ENCODE data around the gene GLB1L3. TPM values are rescaled to one million over a fixed set of nuclear protein-coding genes. Genes with fewer than 3 reads are reported as not detected.

Gene GLB1L3
- total RNA-seq, 1 donor from 2014 or later = not detected

DNA sequence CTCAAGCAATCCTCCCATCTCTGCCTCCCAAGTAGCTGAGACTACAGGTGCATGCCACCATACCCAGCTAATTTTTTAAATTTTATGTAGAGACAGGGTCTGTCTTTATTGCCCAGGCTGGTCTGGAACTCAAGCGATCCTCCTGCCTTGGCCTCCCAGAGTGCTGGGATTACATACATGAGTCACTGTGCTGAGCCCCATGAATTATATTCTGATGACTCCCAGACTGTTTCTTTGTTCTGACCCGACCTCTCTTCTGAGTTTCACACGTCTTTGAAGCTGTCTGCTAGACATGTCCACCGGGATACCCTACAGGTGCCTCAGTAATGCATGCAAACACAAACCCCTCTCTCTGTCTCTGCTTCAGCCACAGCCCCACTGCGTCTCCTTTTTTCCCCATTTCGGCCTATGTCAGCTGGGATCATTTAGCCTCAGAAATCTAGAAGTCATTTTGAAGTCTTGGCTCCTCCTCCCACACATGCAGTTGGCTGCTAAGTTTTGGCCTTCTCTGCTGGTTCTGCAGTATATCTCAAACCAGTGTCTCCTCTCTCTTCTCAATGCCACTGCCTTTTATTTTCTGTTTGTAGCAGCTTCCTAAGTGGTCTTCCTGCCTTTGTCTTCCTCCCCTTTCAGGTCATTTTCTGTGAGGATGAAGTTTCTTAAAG lies 46.9 kb upstream of the GLB1L3 start:
- Histone ChIP-seq H4K20me1 (ENCODE audit: low read depth) (peaks cover 20% of the 10 kb centered on the region), H3K36me3 (no peaks in the 10 kb centered on the region), H3K79me2 (ENCODE audit: low read depth) (peaks cover 16% of the 10 kb centered on the region), H3F3A (ENCODE audit: low read depth) (no peaks in the 10 kb centered on the region), H3K27ac (no peak overlapping the region), H3K4me2 (no peak overlapping the region), H2AFZ (replicated peaks) (no peak overlapping the region), H3K27me3 (peaks cover 14% of the 10 kb centered on the region), H3K9me3 (ENCODE audit: low read depth) (no peaks in the 10 kb centered on the region), H3K9ac (no peak overlapping the region), H3K4me1 (peaks cover 9% of the 10 kb centered on the region), H3K4me3 (no peak overlapping the region)
- no peaks in the 10 kb centered on the region for H3K9me3 Mint-ChIP-seq
- H3K36me3 Mint-ChIP-seq = no peaks in the 10 kb centered on the region
- peak overlapping the region; percentile 15 for H3K27ac Mint-ChIP-seq
- H3K4me1 Mint-ChIP-seq = peaks cover 39% of the 10 kb centered on the region
- H3K27me3 Mint-ChIP-seq (ENCODE audit: insufficient read depth, low read depth) = peaks cover 5% of the 10 kb centered on the region
- no peak for TF ChIP-seq EZH2phosphoT487 (IDR thresholded peaks at IDR 0.05)
- H3K4me3 Mint-ChIP-seq = no peak overlapping the region
- no peak for DNase-seq (ENCODE audit: low spot score)

DNA sequence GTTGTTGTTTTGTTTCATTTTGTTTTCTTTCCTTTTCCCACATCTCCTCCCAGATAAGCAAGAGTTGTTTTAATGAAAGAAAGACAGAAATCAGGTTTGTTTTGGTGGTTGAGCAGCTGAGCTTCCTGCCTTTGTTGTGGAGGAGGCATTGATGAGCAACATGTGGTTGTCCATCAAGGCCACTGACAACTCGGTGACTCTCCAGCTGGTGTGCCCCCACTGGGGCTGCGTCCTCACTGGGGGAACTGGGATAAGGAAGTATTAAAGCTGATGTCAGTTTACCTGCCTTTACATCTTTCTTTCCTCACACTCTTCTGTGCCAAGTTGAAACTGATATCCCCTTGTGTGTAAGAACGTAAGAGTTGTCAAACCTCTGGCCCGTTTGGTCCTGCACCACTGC lies 45.8 kb upstream of the GLB1L3 start:
- H3K9ac ChIP-seq = no peak overlapping the region
- Mint-ChIP-seq H3K9me3 (no peaks in the 10 kb centered on the region), H3K36me3 (peaks cover 4% of the 10 kb centered on the region), H3K4me1 (peaks cover 39% of the 10 kb centered on the region), H3K27ac (no peak overlapping the region), H3K4me3 (no peak overlapping the region), H3K27me3 (ENCODE audit: insufficient read depth, low read depth) (peaks cover 5% of the 10 kb centered on the region)
- no peaks in the 10 kb centered on the region for H3F3A ChIP-seq (ENCODE audit: low read depth)
- H2AFZ ChIP-seq (replicated peaks) = no peak overlapping the region
- peaks cover 6% of the 10 kb centered on the region for H3K4me1 ChIP-seq
- no peak overlapping the region for H3K27ac ChIP-seq
- DNase-seq (ENCODE audit: low spot score) = no peak
- no peaks in the 10 kb centered on the region for H3K9me3 ChIP-seq (ENCODE audit: low read depth)
- H4K20me1 ChIP-seq (ENCODE audit: low read depth) = peaks cover 17% of the 10 kb centered on the region
- no peak overlapping the region for H3K4me3 ChIP-seq
- TF ChIP-seq, protein P1, sequence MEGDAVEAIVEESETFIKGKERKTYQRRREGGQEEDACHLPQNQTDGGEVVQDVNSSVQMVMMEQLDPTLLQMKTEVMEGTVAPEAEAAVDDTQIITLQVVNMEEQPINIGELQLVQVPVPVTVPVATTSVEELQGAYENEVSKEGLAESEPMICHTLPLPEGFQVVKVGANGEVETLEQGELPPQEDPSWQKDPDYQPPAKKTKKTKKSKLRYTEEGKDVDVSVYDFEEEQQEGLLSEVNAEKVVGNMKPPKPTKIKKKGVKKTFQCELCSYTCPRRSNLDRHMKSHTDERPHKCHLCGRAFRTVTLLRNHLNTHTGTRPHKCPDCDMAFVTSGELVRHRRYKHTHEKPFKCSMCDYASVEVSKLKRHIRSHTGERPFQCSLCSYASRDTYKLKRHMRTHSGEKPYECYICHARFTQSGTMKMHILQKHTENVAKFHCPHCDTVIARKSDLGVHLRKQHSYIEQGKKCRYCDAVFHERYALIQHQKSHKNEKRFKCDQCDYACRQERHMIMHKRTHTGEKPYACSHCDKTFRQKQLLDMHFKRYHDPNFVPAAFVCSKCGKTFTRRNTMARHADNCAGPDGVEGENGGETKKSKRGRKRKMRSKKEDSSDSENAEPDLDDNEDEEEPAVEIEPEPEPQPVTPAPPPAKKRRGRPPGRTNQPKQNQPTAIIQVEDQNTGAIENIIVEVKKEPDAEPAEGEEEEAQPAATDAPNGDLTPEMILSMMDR (IDR thresholded peaks at IDR 0.05) = no peak
- TF ChIP-seq EZH2 (IDR thresholded peaks at IDR 0.05) = no peak
- no peak for TF ChIP-seq EZH2phosphoT487 (IDR thresholded peaks at IDR 0.05)
- no peak overlapping the region for H3K4me2 ChIP-seq
- H3K79me2 ChIP-seq (ENCODE audit: low read depth) = peaks cover 15% of the 10 kb centered on the region
- no peaks in the 10 kb centered on the region for H3K36me3 ChIP-seq
- H3K27me3 ChIP-seq = peaks cover 12% of the 10 kb centered on the region

DNA sequence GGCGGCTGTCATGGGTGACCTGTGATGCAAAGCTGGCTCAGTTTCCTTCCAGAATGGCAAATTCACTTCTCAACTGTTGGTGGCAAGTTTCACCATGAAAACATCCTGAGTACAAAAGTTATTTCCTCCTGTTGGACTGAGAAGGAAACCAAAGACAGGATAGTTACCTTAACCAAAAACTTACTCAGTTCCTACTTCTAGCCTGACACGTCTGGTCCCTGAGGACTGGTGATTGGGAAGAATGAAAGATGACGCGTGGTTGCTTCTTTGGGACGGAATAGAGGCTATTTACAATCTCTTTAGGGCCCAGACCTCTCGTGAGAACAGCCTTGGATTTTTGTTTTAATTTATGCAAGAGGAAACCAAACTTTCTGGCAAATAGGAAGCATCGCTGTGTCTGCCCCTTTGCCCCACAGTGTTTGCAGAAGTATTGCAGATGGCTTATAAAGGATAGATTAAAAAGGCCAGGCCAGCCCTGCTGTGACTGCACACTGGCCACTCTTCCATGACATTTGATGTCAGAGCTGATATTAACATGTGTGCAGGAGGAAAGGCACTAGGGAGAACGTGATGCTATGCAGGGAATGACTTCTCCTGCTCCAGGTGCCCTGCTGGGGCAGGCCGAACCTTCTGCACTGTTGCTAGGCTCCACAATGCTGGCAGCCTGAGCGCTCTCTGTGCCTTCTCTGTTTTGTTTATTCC lies 44.1 kb upstream of the GLB1L3 start:
- Histone ChIP-seq H3F3A (ENCODE audit: low read depth) (no peaks in the 10 kb centered on the region), H3K4me1 (no peaks in the 10 kb centered on the region), H3K4me3 (no peak overlapping the region), H3K36me3 (no peaks in the 10 kb centered on the region), H2AFZ (replicated peaks) (no peak overlapping the region), H3K9me3 (ENCODE audit: low read depth) (no peaks in the 10 kb centered on the region), H3K27me3 (no peaks in the 10 kb centered on the region), H3K9ac (no peak overlapping the region), H3K79me2 (ENCODE audit: low read depth) (no peaks in the 10 kb centered on the region), H4K20me1 (ENCODE audit: low read depth) (no peaks in the 10 kb centered on the region), H3K4me2 (no peak overlapping the region), H3K27ac (no peak overlapping the region)
- Mint-ChIP-seq H3K4me3 (no peak overlapping the region), H3K36me3 (peaks cover 4% of the 10 kb centered on the region), H3K9me3 (no peaks in the 10 kb centered on the region), H3K4me1 (peaks cover 31% of the 10 kb centered on the region), H3K27me3 (ENCODE audit: insufficient read depth, low read depth) (peaks cover 5% of the 10 kb centered on the region), H3K27ac (peak overlapping the region; percentile 48)
- TF ChIP-seq EZH2 (IDR thresholded peaks at IDR 0.05) (no peak), EZH2phosphoT487 (IDR thresholded peaks at IDR 0.05) (no peak)
- TF ChIP-seq, protein P1 (IDR thresholded peaks at IDR 0.05) = no peak
- DNase-seq (ENCODE audit: low spot score) = no peak

DNA sequence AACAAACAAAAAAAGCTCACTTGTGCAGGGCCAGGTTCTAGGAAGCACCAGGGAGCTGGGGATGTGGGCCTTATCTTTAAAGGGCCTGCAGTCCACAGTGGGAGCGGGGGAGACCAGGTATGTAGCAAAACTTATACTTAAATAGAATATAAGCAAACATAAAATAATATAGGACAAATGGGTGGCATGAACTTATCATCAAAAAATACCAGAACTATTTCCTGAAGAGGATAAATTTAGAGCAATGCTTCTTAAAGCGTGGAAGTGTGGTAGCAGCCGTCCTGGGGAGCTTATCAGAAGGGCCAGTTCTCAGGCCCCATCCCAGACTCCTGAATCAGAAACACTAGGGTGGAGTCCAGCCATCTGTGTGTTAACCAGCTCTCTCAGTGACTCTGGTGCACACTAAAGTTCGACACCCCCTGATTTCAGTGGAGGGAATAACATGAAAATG lies 42.4 kb upstream of the GLB1L3 start:
- Histone ChIP-seq H3K79me2 (ENCODE audit: low read depth) (no peaks in the 10 kb centered on the region), H3K27ac (no peak overlapping the region), H2AFZ (replicated peaks) (no peak overlapping the region), H3K9me3 (ENCODE audit: low read depth) (no peaks in the 10 kb centered on the region), H3K9ac (no peak overlapping the region), H4K20me1 (ENCODE audit: low read depth) (no peaks in the 10 kb centered on the region), H3K4me1 (no peaks in the 10 kb centered on the region), H3K4me2 (no peak overlapping the region), H3K27me3 (no peaks in the 10 kb centered on the region), H3F3A (ENCODE audit: low read depth) (no peaks in the 10 kb centered on the region), H3K4me3 (no peak overlapping the region), H3K36me3 (no peaks in the 10 kb centered on the region)
- H3K4me1 Mint-ChIP-seq = peaks cover 24% of the 10 kb centered on the region
- H3K4me3 Mint-ChIP-seq = no peak overlapping the region
- DNase-seq (ENCODE audit: low spot score) = no peak
- peaks cover 9% of the 10 kb centered on the region for H3K36me3 Mint-ChIP-seq
- peaks cover 3% of the 10 kb centered on the region for H3K27me3 Mint-ChIP-seq (ENCODE audit: insufficient read depth, low read depth)
- TF ChIP-seq EZH2phosphoT487 (IDR thresholded peaks at IDR 0.05) (no peak), EZH2 (IDR thresholded peaks at IDR 0.05) (no peak)
- TF ChIP-seq, protein P1 (IDR thresholded peaks at IDR 0.05) = no peak
- H3K9me3 Mint-ChIP-seq = no peaks in the 10 kb centered on the region
- no peak overlapping the region for H3K27ac Mint-ChIP-seq

Measured in neural progenitor cell (in vitro differentiated cells).